K562 (cell line): Measurements from ENCODE around the gene SPACA9. TPM values are rescaled to one million over a fixed set of nuclear protein-coding genes. Genes with fewer than 3 reads are reported as not detected.

Experiments
- ATAC-seq: fragments of 200-7000 bp; cut with Tn5 transposase; 3 replicates; pipeline ENCODE4 v1.9.1; 2020; ENCODE audit warnings: moderate library complexity
- BruUV-seq: library from RNA; stranded (reverse); fragments of 400-500 nt; replicated peaks from 2 replicates; lab custom pipeline; 2021; lab: Mats Ljungman, UMichigan
- CTCF ChIA-PET: fragments of 300-600 bp; formaldehyde crosslinking; extraction: SDS; loops from one replicate; lab custom pipeline; 2021; ENCODE audit warnings: low intra/inter-chr PET ratio; lab: Yijun Ruan, JAX
- POLR2A ChIA-PET: fragments of 300-600, 350-650 bp; sonication (Branson Sonifier 250); formaldehyde crosslinking; extraction: SDS; loops from one replicate; lab custom pipeline; 2021; ENCODE audit warnings: antibody characterized with exemption, inconsistent platforms; lab: Yijun Ruan, JAX
- DNase-seq, 4 experiments: peaks; one replicate each; pipeline versions ENCODE4 v3.0.0 to v3.0.0-alpha.2; 2011 to 2018; ENCODE audit warnings: low spot score in 3 of 4, mixed read lengths in 3 of 4; ENCODE audit errors: extremely low read depth in 1 of 4
- FAIRE-seq: peaks from 2 replicates; lab custom pipeline; 2011; peaks lifted over from hg19 to GRCh38; lab: Jason Lieb, UNC
- H2AFZ ChIP-seq: 2 replicates; pipeline ENCODE4 v1.6.0; 2011; ENCODE audit warnings: low read depth, low read length, control low read depth, inconsistent platforms
- H3K27ac ChIP-seq: fragments of 200-600 bp; 3 replicates; pipeline ENCODE4 v1.8.0; 2011; ENCODE audit warnings: low read depth, mild to moderate bottlenecking, control low read depth, inconsistent platforms, low read length, moderate library complexity, mixed read lengths; ENCODE audit errors: extremely low read depth
- H3K27me3 ChIP-seq, 2 experiments: fragments of 300-600 bp in 1 of 2; 2 replicates in 1 of 2; 3 replicates in 1 of 2; pipeline versions ENCODE4 v1.6.0 to v1.8.0; 2011; ENCODE audit warnings: inconsistent platforms in 2 of 2, low read length in 2 of 2, mild to moderate bottlenecking in 1 of 2, mixed read lengths in 1 of 2, moderate library complexity in 1 of 2; ENCODE audit not compliant: control insufficient read depth in 2 of 2, insufficient read depth in 2 of 2
- H3K36me3 ChIP-seq: fragments of 300-600 bp; 3 replicates; pipeline ENCODE4 v1.8.0; 2011; ENCODE audit warnings: mild to moderate bottlenecking, low read length, inconsistent platforms; ENCODE audit not compliant: control insufficient read depth, insufficient read depth
- H3K4me1 ChIP-seq, 2 experiments: fragments of 200-600 bp in 1 of 2; replicated peaks in 1 of 2; 2 replicates in 1 of 2; 3 replicates in 1 of 2; pipeline versions ENCODE4 v1.5.1 to v1.8.0; 2011; ENCODE audit warnings: inconsistent platforms in 2 of 2, low read length in 2 of 2, mild to moderate bottlenecking in 1 of 2, mixed read lengths in 1 of 2, moderate library complexity in 1 of 2; ENCODE audit not compliant: control insufficient read depth in 2 of 2, insufficient read depth in 2 of 2
- H3K4me2 ChIP-seq: 2 replicates; pipeline ENCODE4 v1.6.1; 2011; ENCODE audit warnings: low read length, control low read depth, inconsistent platforms, mixed read lengths; ENCODE audit not compliant: insufficient read depth
- H3K4me3 ChIP-seq: fragments of 200-600 bp; sonication (generic), shearing (Covaris generic); 2 replicates; pipeline ENCODE4 v1.5.1; 2016; ENCODE audit warnings: control low read depth, inconsistent platforms
- H3K79me2 ChIP-seq: fragments of 200-600 bp; 3 replicates; pipeline ENCODE4 v1.8.0; 2011; ENCODE audit warnings: low read length, inconsistent platforms; ENCODE audit not compliant: control insufficient read depth, insufficient read depth
- H3K9ac ChIP-seq, 2 experiments: 2 replicates each; pipeline versions ENCODE4 v1.6.0 to v1.6.1; 2011; ENCODE audit warnings: low read depth in 2 of 2, low read length in 2 of 2, control low read depth in 1 of 2, inconsistent platforms in 1 of 2, mild to moderate bottlenecking in 1 of 2, mixed read lengths in 1 of 2; ENCODE audit not compliant: insufficient read depth in 1 of 2
- H3K9me1 ChIP-seq: one replicate; pipeline ENCODE4 v1.6.0; 2011; ENCODE audit warnings: inconsistent platforms, mild to moderate bottlenecking, low read length, moderate library complexity; ENCODE audit not compliant: control insufficient read depth, insufficient read depth
- H3K9me3 ChIP-seq: replicated peaks from 2 replicates; pipeline ENCODE4 v1.5.1; 2011; ENCODE audit warnings: low read depth, low read length, inconsistent platforms; ENCODE audit not compliant: control insufficient read depth, insufficient read depth
- H4K20me1 ChIP-seq: replicated peaks from 2 replicates; pipeline ENCODE4 v1.6.1; 2011; ENCODE audit warnings: low read length, inconsistent platforms, mixed read lengths; ENCODE audit not compliant: control insufficient read depth, insufficient read depth
- ARID3B ChIP-seq: fragments of 250-450 bp; sonication (Bioruptor Pico); IDR thresholded peaks from 2 replicates; pipeline ENCODE4 v1.4.0; 2020; ENCODE audit warnings: borderline replicate concordance
- BRF1 ChIP-seq: IDR thresholded peaks from 3 replicates; pipeline ENCODE4 v1.6.1; 2011; ENCODE audit warnings: borderline replicate concordance, mild to moderate bottlenecking; ENCODE audit not compliant: insufficient read length; ENCODE audit errors: extremely low read depth
- E2F3 ChIP-seq: fragments of 250-450 bp; sonication (Bioruptor Pico); IDR thresholded peaks from 2 replicates; pipeline ENCODE4 v1.4.0; 2020; ENCODE audit warnings: mild to moderate bottlenecking
- JUNB ChIP-seq: fragments of 450-650 bp; formaldehyde crosslinking; conservative IDR thresholded peaks from 2 replicates; pipeline ENCODE4 v1.4.0; 2020; ENCODE audit warnings: mild to moderate bottlenecking
- MIER1 ChIP-seq: fragments of 450-650 bp; IDR thresholded peaks from 2 replicates; pipeline ENCODE4 v1.6.1; 2016; ENCODE audit warnings: antibody characterized with exemption, mild to moderate bottlenecking, low read depth
- PHB ChIP-seq: fragments of 250-450 bp; sonication (Bioruptor Pico); IDR thresholded peaks from 2 replicates; pipeline ENCODE4 v1.5.0; 2021
- PTBP1 ChIP-seq: fragments of 200-400 bp; formaldehyde crosslinking; IDR thresholded peaks from 2 replicates; pipeline ENCODE4 v1.6.1; 2017; ENCODE audit warnings: low read depth, low read length
- PYGO2 ChIP-seq: fragments of 450-650 bp; IDR thresholded peaks from 2 replicates; pipeline ENCODE4 v1.6.1; 2016; ENCODE audit warnings: mild to moderate bottlenecking, missing genetic modification characterization, moderate library complexity, missing compliant biosample characterization
- SMARCE1 ChIP-seq: fragments of 450-650 bp; IDR thresholded peaks from 2 replicates; pipeline ENCODE4 v1.7.1; 2016; ENCODE audit warnings: mild to moderate bottlenecking
- TAF9B ChIP-seq: fragments of 450-650 bp; IDR thresholded peaks from 2 replicates; pipeline ENCODE4 v1.6.1; 2018; ENCODE audit warnings: mild to moderate bottlenecking; ENCODE audit not compliant: partially characterized antibody
- ZNF644 ChIP-seq: fragments of 200-800 bp; sonication (Bioruptor generic); IDR thresholded peaks from 2 replicates; pipeline ENCODE4 v1.6.1; 2016; ENCODE audit warnings: low read depth, missing genetic modification characterization, missing compliant biosample characterization
- ZSCAN29 ChIP-seq: fragments of 450-650 bp; IDR thresholded peaks from 2 replicates; pipeline ENCODE4 v1.6.1; 2017
- WGBS: fragments of 100-300 bp; shearing (Covaris generic); methylation state at CpG from one replicate; pipeline ENCODE4 v1.1.6; 2016; ENCODE audit warnings: low coverage, mixed read lengths; ENCODE audit not compliant: insufficient coverage; ENCODE audit errors: missing lambda C conversion rate; 5-methylcytosine and 5-hydroxymethylcytosine counted together
- in situ Hi-C: fragments of 300-500 bp; cut with MboI; formaldehyde crosslinking; loops from 4 replicates; pipeline ENCODE4 v1.15.0; 2018; ENCODE audit warnings: inconsistent platforms, mixed read lengths
- intact Hi-C: fragments of 100-400 bp; cut with micrococcal nuclease; formaldehyde crosslinking; loops from 2 replicates; pipeline ENCODE4 v1.14.2; 2022
- polyA plus RNA-seq, 8 experiments: library from polyadenylated mRNA; depleted of rRNA in 4 of 8; stranded (reverse) in 5 of 8; unstranded in 3 of 8; fragments of >200 nt; fragmentation: Nextera tagmentation in 2 of 8; fragmentation: Illumina TruSeq in 1 of 8; extraction: Ambion mirVana in 2 of 8; extraction: Trizol in 1 of 8; gene quantifications; 2 replicates each; pipeline versions ENCODE4 v1.2.1 to v1.2.3, GENCODE V29; 2011 to 2014; ENCODE audit warnings: inconsistent platforms in 1 of 8, missing spikeins in 1 of 8
- total RNA-seq, 7 experiments: library from RNA; depleted of rRNA in 6 of 7; stranded (reverse); fragments of >200 nt in 6 of 7; fragmentation: Illumina TruSeq in 2 of 7; extraction: Trizol in 2 of 7; gene quantifications; 2 replicates each; pipeline versions ENCODE4 v1.2.1 to v1.2.3, GENCODE V29; 2011 to 2021; ENCODE audit warnings: low replicate concordance in 1 of 7

The SPACA9 gene
- total and polyA plus RNA-seq, 9 of the 15 experiments (the other 6 are each of a cell fraction or from before 2014, with no cell fraction given), result 0.06 to 0.51 (median 0.36) TPM

- no peaks in the 10 kb centered on the region for H3K79me2 ChIP-seq
- peaks cover 0 to 2% of the 10 kb centered on the region in 2 experiments; a peak in 2 of 5 replicates for H3K4me1 ChIP-seq
- no peak for DNase-seq
- no peaks in the 10 kb centered on the region for H3K9me1 ChIP-seq
- ChIA-PET POLR2A (interaction anchor here (0.9 to 1.2 kb wide), 2 partner anchors 12 to 19 kb away, joined by 3 to 4 read pairs; no protein-coding TSS in a partner anchor), CTCF (no interaction called here)
- intact Hi-C loops, result no loop called here
- no peak overlapping the region for H2AFZ ChIP-seq
- TF ChIP-seq E2F3 (CRISPR knock-in tag) (no peak), JUNB (no peak), TAF9B (no peak), BRF1 (no peak), PHB (no peak), SMARCE1 (no peak), PYGO2 (tag) (no peak), ARID3B (CRISPR knock-in tag) (no peak), ZNF644 (no peak), PTBP1 (no peak), MIER1 (no peak), ZSCAN29 (no peak)
- 0 out of 2 replicates have a peak, but pooled peaks cover 7% of the 10 kb centered on the region for H4K20me1 ChIP-seq
- no peak for ATAC-seq
- peaks cover 54% of the 10 kb centered on the region; the same call in 2 of the 3 replicates for H3K36me3 ChIP-seq
- 79% methylated on average over 7 of the region's 7 CpGs for WGBS
- BruUV-seq, result no TSS peak
- H3K27me3 ChIP-seq, result no peaks in the 10 kb centered on the region
- no peak overlapping the region for H3K4me3 ChIP-seq
- no peak for FAIRE-seq
- H3K27ac ChIP-seq, result no peak overlapping the region
- no peak overlapping the region for H3K4me2 ChIP-seq
- no peak overlapping the region for H3K9ac ChIP-seq
- H3K9me3 ChIP-seq, result no peaks in the 10 kb centered on the region
- in situ Hi-C loops, result no loop called here
Observed at GRCh38 chr9:132898051-132898450, 19.4 kb downstream of the SPACA9 start.
